Activated naive CD4-positive, alpha-beta T cell treated with anti-CD3 and anti-CD28 coated beads, Interleukin-2, amount 50 U/mL, for 24 hours (primary cell): ENCODE measurements around the gene CD79A.
A peak's percentile ranks its signal among the peaks of the same experiment; 100 is the strongest.

Experiments used
- H3K27ac Mint-ChIP-seq: one replicate; pipeline ENCODE4 v1.8.0; 2021; ENCODE audit warnings: mild to moderate bottlenecking, mixed read lengths
- H3K27me3 Mint-ChIP-seq: one replicate; pipeline ENCODE4 v1.8.0; 2021; ENCODE audit warnings: mixed read lengths
- H3K36me3 Mint-ChIP-seq: one replicate; pipeline ENCODE4 v1.8.0; 2021; ENCODE audit warnings: mixed read lengths
- H3K4me1 Mint-ChIP-seq: one replicate; pipeline ENCODE4 v1.8.0; 2021; ENCODE audit warnings: mixed read lengths
- H3K4me3 Mint-ChIP-seq: one replicate; pipeline ENCODE4 v1.8.0; 2021; ENCODE audit warnings: mild to moderate bottlenecking, mixed read lengths
- H3K9me3 Mint-ChIP-seq: one replicate; pipeline ENCODE4 v1.8.0; 2021; ENCODE audit warnings: mixed read lengths

The CD79A gene

DNA sequence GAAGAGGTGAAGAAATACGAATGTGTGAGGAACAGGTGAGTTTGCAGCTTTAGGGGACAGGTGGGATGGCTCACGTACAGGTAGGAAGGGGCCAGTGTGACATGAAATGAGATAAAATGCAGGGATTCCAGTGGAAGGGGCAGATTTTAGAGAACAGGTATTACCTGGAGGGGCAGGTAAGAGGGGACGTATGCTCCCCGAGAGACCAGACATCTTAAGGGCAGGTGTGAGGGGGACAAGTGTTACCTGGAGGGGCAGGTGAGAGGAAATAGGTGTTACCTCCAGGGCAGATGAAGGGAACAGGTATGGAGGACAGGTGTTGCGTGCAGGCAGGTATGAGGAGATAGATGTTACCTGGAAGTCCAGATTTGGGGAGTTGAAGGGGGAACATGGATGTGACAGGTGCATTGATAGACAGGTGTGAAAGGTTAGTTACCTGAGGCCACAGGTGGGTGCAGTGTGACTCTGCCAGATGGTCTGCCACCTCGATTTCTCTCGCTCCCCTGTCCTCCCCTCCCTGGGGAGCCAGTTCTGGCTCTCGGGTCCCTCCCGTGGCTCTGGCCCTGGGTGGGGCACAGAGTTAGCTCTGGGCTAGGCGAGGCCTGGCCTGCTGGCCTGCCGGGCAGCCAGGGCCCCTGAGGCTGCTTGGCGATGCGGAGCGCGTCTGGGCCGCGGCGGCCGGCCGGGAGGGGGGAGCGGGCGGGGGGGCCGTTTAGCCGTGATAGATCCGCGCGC lies 49.1 kb downstream of the CD79A start:
- Mint-ChIP-seq H3K4me1 (peaks cover 40% of the 10 kb centered on the region), H3K27ac (no peak overlapping the region), H3K36me3 (peaks cover 3% of the 10 kb centered on the region), H3K9me3 (no peaks in the 10 kb centered on the region), H3K27me3 (no peaks in the 10 kb centered on the region), H3K4me3 (no peak overlapping the region)

DNA sequence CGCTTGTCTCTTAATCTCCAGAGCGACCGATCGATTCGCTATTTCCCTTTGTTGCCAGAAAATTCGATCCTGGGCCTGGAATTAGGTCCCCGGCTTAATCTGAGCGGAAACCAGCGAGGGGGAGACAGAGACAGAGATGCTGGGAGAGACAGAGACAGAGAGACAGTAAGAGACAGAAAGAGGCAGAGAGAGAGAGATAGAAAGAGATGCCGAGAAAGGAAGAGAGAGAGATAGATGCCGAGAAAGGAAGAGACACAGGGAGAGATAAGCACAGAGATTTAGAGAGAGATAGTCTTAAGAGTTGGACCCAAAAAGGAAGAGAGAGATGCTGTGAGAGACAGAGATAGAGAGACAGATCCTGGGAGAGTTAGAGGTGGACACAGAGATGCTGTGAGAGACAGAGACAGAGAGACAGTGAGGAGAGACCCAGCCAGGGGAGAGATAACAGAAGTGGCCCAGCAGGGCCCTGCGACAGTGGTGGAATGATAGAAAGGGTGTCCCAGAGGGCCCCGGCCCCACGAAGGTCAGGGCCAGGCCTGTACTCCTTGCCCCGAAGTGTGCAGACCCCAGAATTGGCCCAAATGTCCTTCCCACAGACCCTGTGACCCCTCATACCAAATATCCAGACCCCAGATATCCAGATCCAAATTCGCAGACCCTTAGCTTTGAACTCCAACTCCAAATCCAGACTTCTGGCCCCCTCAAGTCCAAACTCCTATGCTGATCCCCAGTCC lies 49.9 kb downstream of the CD79A start:
- Mint-ChIP-seq H3K4me1 (peaks cover 39% of the 10 kb centered on the region), H3K27me3 (no peaks in the 10 kb centered on the region), H3K36me3 (peaks cover 3% of the 10 kb centered on the region), H3K9me3 (no peaks in the 10 kb centered on the region), H3K4me3 (no peak overlapping the region), H3K27ac (no peak overlapping the region)

DNA sequence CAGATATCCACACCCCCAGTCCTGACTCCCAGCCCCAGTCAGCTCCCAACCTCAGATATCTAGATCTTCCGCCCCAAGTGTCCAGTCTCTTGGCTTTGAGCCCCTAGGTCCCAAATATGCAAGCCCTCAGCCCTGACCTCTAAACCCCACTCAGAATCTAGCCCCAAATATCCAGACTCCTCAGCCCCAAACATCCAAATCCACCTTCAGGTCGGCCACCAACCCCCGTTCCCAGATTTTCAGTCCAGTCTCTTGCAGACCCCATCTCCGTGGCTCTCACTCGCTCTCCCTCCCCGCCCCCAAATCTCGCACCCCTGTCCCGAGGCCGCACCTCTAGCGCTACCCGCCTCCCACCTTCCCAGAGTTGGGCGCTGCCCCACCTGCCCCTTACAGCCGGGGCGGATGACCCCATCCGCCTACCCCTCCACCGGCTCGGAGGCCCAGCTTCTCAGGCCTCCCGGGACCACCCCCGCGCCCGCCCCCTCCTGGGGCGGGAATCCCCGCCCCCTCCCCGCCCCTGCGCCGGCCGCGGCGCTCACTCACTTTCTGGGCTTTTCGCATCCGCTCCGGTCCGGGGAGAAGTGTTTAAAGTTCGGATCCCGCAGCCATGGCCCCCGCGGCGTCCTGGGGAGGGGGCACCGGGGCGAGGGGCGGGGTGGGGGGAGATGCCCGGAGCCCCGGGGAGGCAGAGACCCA lies 50.6 kb downstream of the CD79A start:
- no peaks in the 10 kb centered on the region for H3K27me3 Mint-ChIP-seq
- no peak overlapping the region for H3K27ac Mint-ChIP-seq
- H3K36me3 Mint-ChIP-seq: peaks cover 3% of the 10 kb centered on the region
- peak overlapping the region; percentile 86 for H3K4me3 Mint-ChIP-seq
- no peaks in the 10 kb centered on the region for H3K9me3 Mint-ChIP-seq
- H3K4me1 Mint-ChIP-seq: peaks cover 36% of the 10 kb centered on the region

DNA sequence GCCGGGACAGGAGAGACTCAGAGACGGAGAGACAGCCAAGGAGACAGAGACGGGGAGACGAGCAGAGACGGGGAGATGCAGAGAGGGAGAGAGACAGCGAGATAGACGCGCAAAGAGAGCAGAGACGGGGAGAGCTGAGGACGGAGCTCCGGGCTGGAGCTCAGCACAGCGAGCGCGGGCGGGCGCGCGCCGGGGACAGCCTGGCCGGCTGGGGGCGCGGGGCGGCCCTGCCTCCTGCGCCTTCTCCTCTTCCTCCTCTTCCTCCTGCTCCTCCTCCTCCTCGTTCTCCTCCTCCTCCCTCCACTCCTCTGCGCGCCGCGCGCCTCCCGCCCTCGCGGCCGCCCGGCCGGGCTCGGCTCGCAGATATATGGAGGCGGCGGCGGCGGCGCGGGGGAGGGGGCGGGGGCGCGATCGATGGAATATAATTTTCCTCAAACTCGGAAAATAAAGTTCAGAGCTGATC lies 51.2 kb downstream of the CD79A start, which contains the start of gene ERFL:
Gene ERFL, minus strand, starts transcription at position 229 of the 463 bp plus-strand sequence. CDS start 15,530 bp downstream, outside the sequence.
- Mint-ChIP-seq H3K4me3 (peak within 1 kb of the TSS; percentile 90), H3K27ac (peak within 1 kb of the TSS; percentile 94), H3K4me1 (peaks cover 37% of the 10 kb centered on the region), H3K27me3 (no peaks in the 10 kb centered on the region), H3K9me3 (no peaks in the 10 kb centered on the region), H3K36me3 (peaks cover 1% of the 10 kb centered on the region)

GRCh38 chr19:41928754-41929535 lies 51.9 kb downstream of the CD79A start:
- Mint-ChIP-seq H3K9me3 (no peaks in the 10 kb centered on the region), H3K27me3 (no peaks in the 10 kb centered on the region), H3K27ac (peak overlapping the region; percentile 94), H3K4me3 (peak overlapping the region; percentile 90), H3K36me3 (no peaks in the 10 kb centered on the region), H3K4me1 (peaks cover 41% of the 10 kb centered on the region)

GRCh38 chr19:41929536-41930071 lies 52.5 kb downstream of the CD79A start:
- H3K36me3 Mint-ChIP-seq: no peaks in the 10 kb centered on the region
- H3K4me3 Mint-ChIP-seq: peak overlapping the region; percentile 90
- no peak overlapping the region for H3K27ac Mint-ChIP-seq
- no peaks in the 10 kb centered on the region for H3K9me3 Mint-ChIP-seq
- H3K27me3 Mint-ChIP-seq: no peaks in the 10 kb centered on the region
- H3K4me1 Mint-ChIP-seq: peaks cover 47% of the 10 kb centered on the region

GRCh38 chr19:41930322-41930722 lies 53.2 kb downstream of the CD79A start:
- Mint-ChIP-seq H3K4me3 (peak overlapping the region; percentile 44), H3K27me3 (no peaks in the 10 kb centered on the region), H3K4me1 (peaks cover 55% of the 10 kb centered on the region), H3K27ac (no peak overlapping the region), H3K36me3 (no peaks in the 10 kb centered on the region), H3K9me3 (no peaks in the 10 kb centered on the region)
